Neural progenitor cell (in vitro differentiated cells): ENCODE measurements around the gene CDK10. TPM values are rescaled to one million over a fixed set of nuclear protein-coding genes. Genes with fewer than 3 reads are reported as not detected.

Experiments
- DNase-seq: peaks from one replicate; pipeline ENCODE4 v3.0.0-alpha.2; 2016; ENCODE audit warnings: low spot score
- H2AFZ ChIP-seq: fragments of 200-600 bp; sonication (generic); replicated peaks from 2 replicates; pipeline ENCODE4 v1.6.1; 2016; ENCODE audit warnings: antibody characterized with exemption
- H3F3A ChIP-seq: fragments of 200-600 bp; sonication (generic); 2 replicates; pipeline ENCODE4 v1.6.1; 2016; ENCODE audit warnings: antibody characterized with exemption, low read depth
- H3K27ac ChIP-seq: fragments of 200-600 bp; sonication (generic); 2 replicates; pipeline ENCODE4 v1.5.1; 2016; ENCODE audit warnings: mild to moderate bottlenecking
- H3K27me3 ChIP-seq: fragments of 200-600 bp; sonication (generic); 2 replicates; pipeline ENCODE4 v1.6.1; 2016; ENCODE audit warnings: mild to moderate bottlenecking, moderate library complexity
- H3K36me3 ChIP-seq: fragments of 200-600 bp; sonication (generic); 2 replicates; pipeline ENCODE4 v1.5.1; 2016
- H3K4me1 ChIP-seq: fragments of 200-600 bp; sonication (generic); 2 replicates; pipeline ENCODE4 v1.6.1; 2016; ENCODE audit warnings: mixed run types
- H3K4me2 ChIP-seq: fragments of 200-600 bp; sonication (generic); 2 replicates; pipeline ENCODE4 v1.6.1; 2016
- H3K4me3 ChIP-seq: fragments of 200-600 bp; sonication (generic); 2 replicates; pipeline ENCODE4 v1.5.1; 2016
- H3K79me2 ChIP-seq: fragments of 200-600 bp; sonication (generic); 2 replicates; pipeline ENCODE4 v1.6.1; 2016; ENCODE audit warnings: low read depth
- H3K9ac ChIP-seq: fragments of 200-600 bp; sonication (generic); 2 replicates; pipeline ENCODE4 v1.6.1; 2016
- H3K9me3 ChIP-seq: fragments of 200-600 bp; sonication (generic); 2 replicates; pipeline ENCODE4 v1.5.1; 2016; ENCODE audit warnings: low read depth
- H4K20me1 ChIP-seq: fragments of 200-600 bp; sonication (generic); 2 replicates; pipeline ENCODE4 v1.6.1; 2016; ENCODE audit warnings: low read depth
- H3K27ac Mint-ChIP-seq: 3 replicates; pipeline ENCODE4 v1.8.0; 2021; ENCODE audit warnings: mixed read lengths
- H3K27me3 Mint-ChIP-seq: 2 replicates; pipeline ENCODE4 v1.8.0; 2022; ENCODE audit warnings: low read depth, mild to moderate bottlenecking, inconsistent platforms, moderate library complexity, mixed read lengths; ENCODE audit not compliant: insufficient read depth
- H3K36me3 Mint-ChIP-seq: 3 replicates; pipeline ENCODE4 v1.8.0; 2021; ENCODE audit warnings: mixed read lengths
- H3K4me1 Mint-ChIP-seq: 3 replicates; pipeline ENCODE4 v1.8.0; 2021; ENCODE audit warnings: mixed read lengths
- H3K4me3 Mint-ChIP-seq: 3 replicates; pipeline ENCODE4 v1.8.0; 2021; ENCODE audit warnings: mild to moderate bottlenecking, moderate library complexity, mixed read lengths
- H3K9me3 Mint-ChIP-seq: 3 replicates; pipeline ENCODE4 v1.8.0; 2020; ENCODE audit warnings: mixed read lengths
- CTCF ChIP-seq: fragments of 200-600 bp; sonication (generic); IDR thresholded peaks from 2 replicates; pipeline ENCODE4 v1.5.1; 2017; ENCODE audit warnings: antibody characterized with exemption, mild to moderate bottlenecking
- EZH2 ChIP-seq: fragments of 200-600 bp; sonication (generic); IDR thresholded peaks from 2 replicates; pipeline ENCODE4 v1.6.1; 2017; ENCODE audit warnings: antibody characterized with exemption, mild to moderate bottlenecking, moderate library complexity
- EZH2phosphoT487 ChIP-seq: fragments of 200-600 bp; sonication (generic); IDR thresholded peaks from 2 replicates; pipeline ENCODE4 v1.6.1; 2017; ENCODE audit warnings: antibody characterized with exemption
- total RNA-seq: library from RNA; depleted of rRNA; stranded (reverse); fragments of >200 nt; gene quantifications from 2 replicates; pipeline ENCODE4 v1.2.3, GENCODE V29; 2015; ENCODE audit warnings: low replicate concordance

CDK10 gene
- total RNA-seq, 1 donor from 2014 or later, result 75.6 TPM

GRCh38 chr16:89700100-89700648, 13.7 kb downstream of the CDK10 start:
- no peak overlapping the region for H2AFZ ChIP-seq
- no peak overlapping the region for H3K9ac ChIP-seq
- H3K4me2 ChIP-seq, result peak overlapping the region; percentile 89
- H4K20me1 ChIP-seq, result peaks cover 14% of the 10 kb centered on the region
- peaks cover 4% of the 10 kb centered on the region for H3K4me1 ChIP-seq
- H3K27ac Mint-ChIP-seq, result peak overlapping the region; percentile 53
- no peaks in the 10 kb centered on the region for H3K9me3 Mint-ChIP-seq
- peaks cover 31% of the 10 kb centered on the region for H3K27me3 ChIP-seq
- peaks cover 12% of the 10 kb centered on the region for H3K27me3 Mint-ChIP-seq
- TF ChIP-seq EZH2phosphoT487, result no peak
- TF ChIP-seq CTCF, result peak; percentile 61
- H3K9me3 ChIP-seq, result no peaks in the 10 kb centered on the region
- H3K4me3 ChIP-seq, result peak overlapping the region; percentile 72
- H3K79me2 ChIP-seq, result no peaks in the 10 kb centered on the region
- peaks cover 37% of the 10 kb centered on the region for H3F3A ChIP-seq
- H3K36me3 Mint-ChIP-seq, result peaks cover 5% of the 10 kb centered on the region
- no peak overlapping the region for H3K27ac ChIP-seq
- H3K36me3 ChIP-seq, result no peaks in the 10 kb centered on the region
- DNase-seq, result peak; percentile 100
- peak overlapping the region; percentile 84 for H3K4me3 Mint-ChIP-seq
- H3K4me1 Mint-ChIP-seq, result peaks cover 19% of the 10 kb centered on the region

- peaks cover 4% of the 10 kb centered on the region for H3K4me1 ChIP-seq
- no peaks in the 10 kb centered on the region for H3K9me3 ChIP-seq
- DNase-seq, result peak; percentile 87
- no peak overlapping the region for H3K27ac Mint-ChIP-seq
- peak overlapping the region; percentile 72 for H3K4me3 ChIP-seq
- H3K27me3 Mint-ChIP-seq, result peaks cover 7% of the 10 kb centered on the region
- peak overlapping the region; percentile 84 for H3K4me3 Mint-ChIP-seq
- no peak overlapping the region for H3K9ac ChIP-seq
- H3K27ac ChIP-seq, result no peak overlapping the region
- H3K27me3 ChIP-seq, result peaks cover 34% of the 10 kb centered on the region
- H3K79me2 ChIP-seq, result no peaks in the 10 kb centered on the region
- no peaks in the 10 kb centered on the region for H3K36me3 ChIP-seq
- H3K4me1 Mint-ChIP-seq, result peaks cover 21% of the 10 kb centered on the region
- H2AFZ ChIP-seq, result peak overlapping the region; percentile 61
- peaks cover 14% of the 10 kb centered on the region for H4K20me1 ChIP-seq
- TF ChIP-seq EZH2phosphoT487 (no peak), CTCF (peak; percentile 36)
- peaks cover 37% of the 10 kb centered on the region for H3F3A ChIP-seq
- H3K9me3 Mint-ChIP-seq, result no peaks in the 10 kb centered on the region
- H3K36me3 Mint-ChIP-seq, result peaks cover 5% of the 10 kb centered on the region
- H3K4me2 ChIP-seq, result peak overlapping the region; percentile 89
Measured at GRCh38 chr16:89700649-89701424, 14.3 kb downstream of the CDK10 start.

DNA sequence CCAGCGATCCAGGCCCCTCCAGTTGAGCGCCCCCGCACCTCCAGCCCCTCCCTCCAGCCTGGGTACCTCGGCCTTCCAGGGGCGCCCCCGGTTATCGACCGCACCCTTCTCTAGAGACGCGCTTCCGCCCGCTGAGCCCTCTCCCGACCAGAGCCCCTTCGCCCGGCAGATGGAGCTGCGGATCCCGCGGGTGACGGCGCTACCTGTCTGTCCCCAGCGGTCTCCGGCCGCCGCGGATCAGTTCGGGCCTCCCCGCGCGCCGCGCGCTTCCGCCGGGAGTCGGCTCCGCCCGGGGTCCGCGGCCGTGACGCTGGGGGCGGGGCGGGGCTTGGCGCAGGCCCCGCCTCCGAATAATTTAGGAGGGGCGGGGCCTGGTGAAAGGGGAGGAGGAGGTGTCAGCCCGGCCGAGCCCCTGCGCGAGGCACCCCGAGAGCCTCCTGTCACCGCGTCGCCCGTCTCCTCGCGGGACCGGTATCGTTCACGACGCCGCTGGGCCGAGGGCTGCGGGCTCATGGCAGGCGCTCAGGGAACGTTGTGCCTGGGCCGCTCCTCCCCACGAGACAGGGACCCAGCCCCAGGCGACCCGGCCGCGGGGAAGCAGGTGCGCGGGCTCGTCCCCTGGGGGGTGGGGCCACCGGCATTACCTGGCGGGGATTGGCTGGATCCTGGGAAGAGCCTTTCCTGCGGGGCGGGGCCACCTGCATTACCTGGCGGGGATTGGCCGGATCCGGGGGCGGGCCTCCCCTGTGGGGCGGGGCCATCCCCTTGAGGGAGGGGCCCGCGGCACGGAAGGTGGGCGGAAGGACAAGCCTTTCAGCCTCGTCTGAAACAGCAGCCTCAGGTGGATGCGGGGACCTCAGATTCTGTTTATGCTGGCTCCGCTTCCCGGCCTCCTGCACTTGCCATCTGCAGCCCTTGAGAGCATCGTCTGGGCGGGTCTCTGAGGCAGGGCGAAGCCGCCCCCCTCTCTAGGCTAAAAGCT, 15.2 kb downstream of the CDK10 start, which contains the start of gene SPATA2L:
SPATA2L (minus strand) TSS at position 281 of the 982 bp plus-strand sequence. CDS start 473 bp downstream, outside the sequence.
- Mint-ChIP-seq H3K27ac (no peak within 1 kb of the TSS), H3K4me1 (peaks cover 24% of the 10 kb centered on the region), H3K4me3 (peak within 1 kb of the TSS; percentile 84), H3K36me3 (peaks cover 5% of the 10 kb centered on the region), H3K9me3 (no peaks in the 10 kb centered on the region), H3K27me3 (peaks cover 11% of the 10 kb centered on the region)
- H3K4me1 ChIP-seq, result peaks cover 8% of the 10 kb centered on the region
- peaks cover 37% of the 10 kb centered on the region for H3F3A ChIP-seq
- DNase-seq, result peak; percentile 98
- no peaks in the 10 kb centered on the region for H3K79me2 ChIP-seq
- peaks cover 14% of the 10 kb centered on the region for H4K20me1 ChIP-seq
- no peaks in the 10 kb centered on the region for H3K9me3 ChIP-seq
- TF ChIP-seq EZH2 (no peak), EZH2phosphoT487 (no peak), CTCF (peak; percentile 28)
- H3K27me3 ChIP-seq, result peaks cover 34% of the 10 kb centered on the region
- peak within 1 kb of the TSS; percentile 97 for H2AFZ ChIP-seq
- H3K4me3 ChIP-seq, result peak within 1 kb of the TSS; percentile 72
- no peak within 1 kb of the TSS for H3K27ac ChIP-seq
- no peaks in the 10 kb centered on the region for H3K36me3 ChIP-seq
- H3K9ac ChIP-seq, result no peak within 1 kb of the TSS
- peak within 1 kb of the TSS; percentile 89 for H3K4me2 ChIP-seq
